GM19395 (cell line): ENCODE measurements around the gene TMEM50A.
"Not testable (repeated sequence)": the region's sequence is repeated elsewhere in the genome, so short reads cannot be mapped to it uniquely, and the experiment has no call there.

Experiments used
- ATAC-seq: cut with Tn5 transposase; IDR thresholded peaks from one replicate; pipeline ENCODE4 v1.9.1; 2021; ENCODE audit warnings: mild to moderate bottlenecking, moderate library complexity; ENCODE audit not compliant: unreplicated experiment

Gene TMEM50A

DNA sequence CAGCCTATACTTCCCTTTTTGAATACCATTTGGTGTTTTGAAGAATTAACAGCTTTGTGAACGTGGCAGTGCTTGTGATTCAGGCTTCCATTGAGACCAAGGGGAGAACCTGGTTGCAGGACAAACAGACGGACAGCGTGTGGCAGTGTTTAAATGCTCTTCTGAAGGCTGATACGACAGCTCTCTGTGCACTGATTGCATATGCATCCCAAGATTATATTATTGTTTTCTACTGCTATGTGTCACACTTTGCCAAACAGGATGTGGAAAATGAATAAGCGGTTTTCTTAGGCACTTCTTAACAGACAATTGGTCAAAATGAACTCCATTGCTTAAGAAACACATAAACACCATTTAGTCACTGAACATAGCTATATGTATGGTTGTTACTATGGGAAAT is 8.2 kb upstream of the TMEM50A start:
- ATAC-seq, result not testable (repeated sequence)

DNA sequence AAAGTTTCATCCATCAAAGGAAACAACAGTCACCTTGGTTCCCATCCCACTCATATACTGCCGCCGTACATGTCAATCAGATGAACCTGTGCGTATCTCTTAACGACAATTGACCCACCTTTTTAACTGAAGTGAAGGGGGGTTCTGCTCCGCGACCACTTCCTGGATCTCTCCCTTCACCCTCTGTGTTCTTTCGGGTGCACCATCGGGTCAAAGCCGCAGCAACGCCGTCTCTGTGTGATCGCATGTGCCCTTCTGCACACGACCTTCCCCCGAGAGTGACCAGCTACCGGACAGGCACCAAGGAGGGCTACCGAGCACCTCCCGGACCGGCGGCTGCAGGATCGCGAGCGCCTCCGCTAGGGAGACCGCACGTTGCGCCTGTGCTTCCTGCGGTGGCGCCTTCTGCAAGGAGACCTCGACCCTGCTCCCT is 1.2 kb upstream of the TMEM50A start:
- ATAC-seq, result peak; percentile 24

DNA sequence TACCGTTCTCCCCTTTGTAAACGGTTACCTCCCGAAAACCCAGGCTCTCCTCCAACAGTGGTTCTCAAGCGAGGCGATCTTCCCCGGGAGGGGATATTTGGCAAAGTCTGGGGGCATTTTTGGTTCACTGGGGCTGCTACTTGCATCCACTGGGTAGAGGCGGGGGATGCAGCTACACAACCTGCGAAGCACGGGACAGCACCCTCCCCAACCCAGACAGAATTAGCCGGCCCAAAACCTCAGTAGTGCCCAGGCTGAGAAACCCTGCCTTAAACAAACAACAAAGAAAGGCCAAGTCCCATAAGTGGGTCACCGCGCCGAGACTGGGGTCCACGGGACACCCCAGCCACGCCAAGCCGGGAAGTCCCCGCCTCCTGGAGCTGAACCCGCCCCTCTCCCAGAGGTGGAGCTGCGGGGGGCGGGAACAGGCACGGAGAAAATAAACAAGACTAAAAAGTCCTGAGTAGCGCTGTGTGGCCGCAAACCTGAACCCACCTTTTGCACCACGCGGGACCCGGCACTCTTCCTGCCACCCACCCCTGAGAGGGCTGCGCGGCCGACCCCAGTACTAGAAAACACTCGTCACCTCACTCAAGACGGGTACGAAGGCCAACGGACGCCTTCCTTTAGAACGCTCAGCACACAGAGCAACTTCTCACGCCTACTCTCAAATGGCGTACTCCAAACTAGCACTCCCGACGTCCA is 499 bp upstream of the TMEM50A start:
- peak; percentile 38 for ATAC-seq

DNA sequence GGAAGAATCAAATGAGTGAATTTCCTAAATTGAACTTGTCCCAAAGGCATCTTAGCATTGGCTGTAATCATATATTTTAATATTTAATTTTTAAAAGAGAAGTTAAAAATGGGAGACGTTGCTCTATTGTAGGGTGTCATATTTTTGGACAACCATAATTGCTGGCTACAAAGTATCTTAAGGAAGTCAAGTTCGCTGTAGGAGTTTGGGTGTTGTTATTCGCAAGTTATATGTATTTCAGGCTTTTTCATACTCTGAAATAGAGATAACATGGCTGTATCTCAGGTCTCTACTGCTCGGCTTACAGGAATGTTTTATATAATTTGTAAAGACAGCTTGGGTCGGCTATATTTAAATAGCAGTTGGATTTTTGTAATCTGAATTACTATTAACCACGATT is 852 bp downstream of the TMEM50A start:
- ATAC-seq, result peak; percentile 2

DNA sequence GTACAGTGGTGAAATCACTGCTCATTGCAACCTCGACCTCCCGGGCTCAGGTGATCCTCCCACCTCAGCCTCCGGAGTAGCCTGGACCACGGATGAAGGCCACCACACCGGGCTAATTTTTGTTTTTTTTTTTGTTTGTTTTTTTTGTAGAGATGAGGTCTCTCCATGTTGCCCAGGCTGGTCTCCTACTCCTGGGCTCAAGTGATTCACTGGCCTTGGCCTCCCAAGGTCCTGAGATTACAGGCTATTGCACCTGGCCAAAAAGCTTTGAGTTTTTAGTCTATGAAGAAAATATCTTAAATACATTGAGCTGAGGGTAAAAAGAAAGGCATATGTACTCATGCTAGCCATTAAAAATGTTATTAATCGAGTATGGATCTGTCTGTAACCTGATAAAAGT is 3.6 kb downstream of the TMEM50A start:
- ATAC-seq, result no peak

DNA sequence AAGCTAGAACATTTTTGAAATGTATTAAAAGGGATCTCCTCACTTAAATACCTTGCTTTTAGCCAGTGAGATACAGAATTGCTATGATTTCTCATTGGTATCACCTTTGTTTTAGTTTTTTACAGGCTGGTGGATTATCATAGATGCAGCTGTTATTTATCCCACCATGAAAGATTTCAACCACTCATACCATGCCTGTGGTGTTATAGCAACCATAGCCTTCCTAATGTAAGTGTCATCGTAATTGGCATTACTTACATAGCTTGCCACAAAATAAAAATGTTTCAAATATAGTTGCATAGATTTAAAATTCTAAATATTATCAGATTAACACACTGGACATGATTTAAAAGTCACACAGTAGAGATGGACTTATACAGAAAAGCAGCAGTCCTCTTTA is 4.7 kb downstream of the TMEM50A start:
- ATAC-seq, result no peak

DNA sequence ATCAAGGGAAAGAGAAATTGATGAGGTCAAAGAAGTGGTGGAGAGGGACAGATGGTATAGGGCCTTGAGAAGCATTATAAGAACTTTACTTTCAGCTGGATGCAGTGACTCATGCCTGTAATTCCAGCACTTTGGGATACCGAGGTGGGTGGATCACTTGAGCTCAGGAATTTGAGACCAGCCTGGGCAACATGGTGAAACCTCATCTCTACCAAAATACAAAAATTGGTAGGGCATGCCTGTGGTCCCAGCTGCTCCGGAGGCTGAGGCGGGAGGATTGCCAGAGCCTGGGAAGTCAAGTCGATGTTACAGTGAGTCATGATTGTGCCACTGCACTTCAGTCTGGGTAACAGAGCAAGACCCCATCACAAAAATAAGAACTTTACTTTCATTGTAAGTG is 5.7 kb downstream of the TMEM50A start:
- ATAC-seq, result no peak

DNA sequence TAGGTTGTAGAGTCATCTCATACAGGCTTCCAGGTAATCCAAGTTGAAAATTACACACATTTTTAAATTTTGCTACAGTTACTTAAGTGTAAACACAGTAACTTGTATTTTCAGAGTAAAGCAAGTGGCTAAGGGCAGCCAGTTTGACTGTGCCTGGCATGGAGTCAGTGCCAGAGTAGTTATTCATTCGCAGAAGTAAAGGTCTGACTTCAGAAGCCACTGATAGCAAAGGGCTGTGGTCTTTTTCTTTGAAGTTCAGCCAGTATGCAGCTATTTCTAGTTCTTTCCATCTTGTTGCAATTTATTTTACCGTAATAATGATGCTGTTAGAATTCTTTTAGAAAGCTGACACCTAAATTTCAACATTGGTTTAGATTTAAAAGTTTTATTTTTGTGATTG is 9.4 kb downstream of the TMEM50A start:
- no peak for ATAC-seq

DNA sequence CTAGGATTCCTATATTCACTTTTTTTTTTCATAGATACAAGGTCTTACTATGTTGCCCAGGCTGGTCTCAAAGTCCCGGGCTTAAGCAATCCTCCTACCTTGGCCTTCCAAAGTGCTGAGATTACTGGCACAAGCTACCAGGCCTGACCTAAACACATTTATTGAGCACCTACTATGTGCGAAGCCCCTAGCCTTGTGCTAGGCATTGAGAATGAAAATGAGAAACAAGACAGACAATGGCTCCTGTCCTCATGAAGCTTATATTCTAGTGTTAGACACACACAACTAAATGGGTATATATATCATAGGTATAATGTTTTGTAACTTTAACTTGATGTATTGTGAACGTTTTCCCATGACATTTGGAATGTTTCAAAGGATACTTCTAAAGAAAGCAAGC is 11.5 kb downstream of the TMEM50A start:
- no peak for ATAC-seq

DNA sequence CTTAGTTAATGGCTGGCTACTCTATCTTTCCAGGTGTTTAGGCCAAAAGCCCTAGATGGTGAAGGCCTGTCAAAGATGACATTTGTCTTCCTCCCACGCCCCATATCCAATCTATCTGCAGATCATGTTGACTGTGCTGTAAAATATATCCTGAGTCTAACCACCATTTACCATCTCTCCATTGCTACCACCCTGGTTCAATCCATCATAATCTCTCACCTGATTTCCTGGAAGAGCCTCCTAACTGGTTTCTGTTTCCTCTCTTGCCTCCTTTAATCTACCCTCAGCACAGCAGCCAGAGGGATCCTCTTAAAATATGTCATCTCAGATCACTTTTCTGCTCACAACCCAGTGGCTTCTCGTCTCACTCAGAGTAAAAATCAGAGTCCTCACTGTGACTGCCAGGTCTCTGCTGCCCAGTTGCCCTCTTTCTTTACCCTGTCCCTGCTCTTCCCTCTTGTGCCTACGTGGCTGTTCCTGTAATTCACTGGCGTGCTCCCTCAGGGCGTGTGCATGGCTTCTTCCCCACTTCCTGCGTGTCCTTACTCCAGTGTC is 17.8 kb downstream of the TMEM50A start:
- ATAC-seq, result no peak

DNA sequence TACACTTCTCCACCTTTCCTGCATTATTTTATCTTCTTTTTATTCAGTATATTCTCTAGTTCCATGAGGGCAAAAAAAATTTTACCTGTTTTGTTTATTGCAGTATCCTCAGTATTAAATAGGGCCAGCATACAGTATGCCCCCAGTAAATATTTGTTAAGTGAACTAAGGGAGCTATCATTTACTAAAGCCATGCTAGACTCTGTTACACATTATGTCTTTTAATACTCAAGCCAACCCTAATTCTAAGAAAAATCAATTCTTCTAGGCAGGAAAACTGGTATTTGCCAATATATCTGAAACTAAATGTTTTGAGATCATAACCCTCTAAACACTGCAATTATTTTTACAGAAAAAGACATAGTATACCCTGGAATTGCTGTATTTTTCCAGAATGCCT is 18.3 kb downstream of the TMEM50A start:
- ATAC-seq, result no peak

DNA sequence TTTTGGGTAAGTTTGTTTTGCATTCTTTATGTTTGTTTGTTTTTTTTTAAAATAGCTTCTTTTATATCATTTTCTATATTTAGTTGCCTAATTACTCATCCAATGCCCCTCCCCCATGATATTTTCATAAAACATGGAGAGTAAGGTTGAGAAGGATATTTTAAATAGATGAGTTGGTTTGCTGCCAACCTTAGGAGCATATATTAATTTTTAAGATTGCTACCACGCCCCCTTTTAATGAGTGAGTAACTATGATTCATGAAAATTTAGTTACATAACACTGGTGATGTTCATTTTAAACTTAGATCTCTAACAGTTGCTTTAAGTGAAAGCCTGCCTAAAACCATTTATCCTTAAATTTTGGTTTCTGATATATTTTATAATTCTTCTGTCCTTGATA is 18.7 kb downstream of the TMEM50A start:
- no peak for ATAC-seq

DNA sequence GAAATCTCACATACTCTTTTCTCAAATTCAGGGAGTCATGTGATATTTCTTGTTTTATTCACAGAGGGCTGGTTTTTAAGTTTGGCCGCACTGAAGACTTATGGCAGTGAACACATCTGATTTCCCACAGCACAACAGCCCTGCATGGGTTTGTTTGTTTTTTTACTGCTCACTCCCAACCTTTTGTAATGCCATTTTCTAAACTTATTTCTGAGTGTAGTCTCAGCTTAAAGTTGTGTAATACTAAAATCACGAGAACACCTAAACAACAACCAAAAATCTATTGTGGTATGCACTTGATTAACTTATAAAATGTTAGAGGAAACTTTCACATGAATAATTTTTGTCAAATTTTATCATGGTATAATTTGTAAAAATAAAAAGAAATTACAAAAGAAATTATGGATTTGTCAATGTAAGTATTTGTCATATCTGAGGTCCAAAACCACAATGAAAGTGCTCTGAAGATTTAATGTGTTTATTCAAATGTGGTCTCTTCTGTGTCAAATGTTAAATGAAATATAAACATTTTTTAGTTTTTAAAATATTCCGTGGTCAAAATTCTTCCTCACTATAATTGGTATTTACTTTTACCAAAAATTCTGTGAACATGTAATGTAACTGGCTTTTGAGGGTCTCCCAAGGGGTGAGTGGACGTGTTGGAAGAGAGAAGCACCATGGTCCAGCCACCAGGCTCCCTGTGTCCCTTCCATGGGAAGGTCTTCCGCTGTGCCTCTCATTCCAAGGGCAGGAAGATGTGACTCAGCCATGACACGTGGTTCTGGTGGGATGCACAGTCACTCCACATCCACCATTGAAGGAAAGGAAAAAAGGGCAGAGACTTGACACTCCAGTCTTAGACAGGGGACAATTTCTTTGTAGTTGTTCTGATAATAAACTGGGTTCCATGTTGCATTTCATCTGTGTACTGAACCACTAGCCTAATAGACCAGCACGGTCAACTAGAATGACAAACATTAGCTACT is 22.8 kb downstream of the TMEM50A start:
- no peak for ATAC-seq

DNA sequence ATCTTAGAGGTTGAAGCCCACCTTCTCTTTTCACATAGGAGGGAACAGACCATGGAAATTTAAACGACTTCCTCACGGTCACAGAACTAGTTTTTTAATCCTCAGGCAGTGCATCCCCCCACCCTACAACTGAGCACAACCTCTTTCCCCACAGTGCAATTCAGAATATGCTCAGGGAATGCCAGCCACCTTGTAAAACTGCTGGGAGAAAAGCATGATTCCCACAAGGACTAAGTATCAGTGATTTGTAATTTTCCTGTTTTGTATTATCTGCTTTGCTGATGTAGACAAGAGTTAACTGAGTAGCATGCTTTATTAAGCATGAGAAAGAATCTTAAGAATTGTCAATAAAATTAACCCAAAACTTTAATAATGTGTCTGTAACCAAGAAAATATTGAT is 23.8 kb downstream of the TMEM50A start:
- no peak for ATAC-seq

DNA sequence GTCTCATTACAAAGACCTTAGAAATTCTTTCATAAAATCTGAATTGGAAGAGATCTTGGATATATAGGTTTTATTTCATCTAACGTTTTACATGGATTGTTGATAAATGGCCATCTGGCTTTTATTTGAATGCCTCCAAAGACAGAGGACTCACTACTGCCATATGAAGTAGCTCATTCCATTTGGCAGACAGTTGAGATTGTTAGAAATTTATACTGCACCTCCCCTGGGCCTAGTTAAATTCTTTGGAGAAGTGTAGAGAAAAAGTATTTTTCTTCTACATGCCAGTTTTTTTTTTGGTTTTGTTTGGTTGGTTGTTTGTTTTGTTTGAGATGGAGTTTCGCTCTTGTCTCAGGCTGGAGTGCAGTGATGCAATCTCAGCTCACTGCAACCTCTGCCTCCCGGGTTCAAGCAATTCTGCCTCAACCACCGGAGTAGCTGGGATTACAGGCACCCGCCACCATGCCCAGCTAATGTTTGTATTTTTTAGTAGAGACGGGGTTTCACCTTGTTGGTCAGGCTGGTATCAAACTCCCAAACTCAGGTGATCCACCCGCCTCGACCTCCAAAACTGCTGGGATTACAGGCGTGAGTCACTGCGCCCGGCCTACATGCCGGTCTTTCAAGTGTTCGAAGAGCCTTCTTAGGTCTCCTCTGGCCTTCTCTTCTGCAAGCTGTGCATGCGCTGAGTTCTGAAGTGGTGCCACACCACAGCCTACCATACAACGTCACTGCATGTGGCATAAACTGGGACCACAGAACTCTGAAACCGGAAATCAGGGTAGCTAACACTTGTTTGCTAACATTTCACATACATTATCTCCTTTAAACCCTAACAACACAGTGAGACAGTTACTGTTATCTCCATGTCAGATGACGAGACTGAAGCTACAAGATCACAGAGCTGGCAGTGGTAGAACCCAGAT is 24.8 kb downstream of the TMEM50A start:
- not testable (repeated sequence) for ATAC-seq

DNA sequence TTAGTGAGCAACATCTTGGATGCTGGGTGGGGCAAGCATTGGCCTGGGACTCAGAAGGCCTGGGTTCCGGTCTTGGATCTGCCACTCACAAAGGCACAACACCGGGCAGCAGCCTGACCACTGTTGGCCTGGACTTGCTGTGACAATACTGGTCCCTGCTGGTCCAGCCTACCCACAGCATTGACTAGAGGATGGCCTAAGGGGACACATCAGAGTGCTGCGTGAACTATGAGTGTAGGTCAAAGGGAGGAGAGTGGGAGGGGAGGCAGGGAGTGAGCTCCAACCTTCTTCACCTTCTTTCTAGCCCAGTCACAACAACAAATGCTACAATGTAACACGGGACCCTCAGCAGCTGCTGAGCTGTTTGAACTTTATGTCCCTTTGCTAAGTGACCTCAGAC is 31.1 kb downstream of the TMEM50A start:
- ATAC-seq, result no peak

DNA sequence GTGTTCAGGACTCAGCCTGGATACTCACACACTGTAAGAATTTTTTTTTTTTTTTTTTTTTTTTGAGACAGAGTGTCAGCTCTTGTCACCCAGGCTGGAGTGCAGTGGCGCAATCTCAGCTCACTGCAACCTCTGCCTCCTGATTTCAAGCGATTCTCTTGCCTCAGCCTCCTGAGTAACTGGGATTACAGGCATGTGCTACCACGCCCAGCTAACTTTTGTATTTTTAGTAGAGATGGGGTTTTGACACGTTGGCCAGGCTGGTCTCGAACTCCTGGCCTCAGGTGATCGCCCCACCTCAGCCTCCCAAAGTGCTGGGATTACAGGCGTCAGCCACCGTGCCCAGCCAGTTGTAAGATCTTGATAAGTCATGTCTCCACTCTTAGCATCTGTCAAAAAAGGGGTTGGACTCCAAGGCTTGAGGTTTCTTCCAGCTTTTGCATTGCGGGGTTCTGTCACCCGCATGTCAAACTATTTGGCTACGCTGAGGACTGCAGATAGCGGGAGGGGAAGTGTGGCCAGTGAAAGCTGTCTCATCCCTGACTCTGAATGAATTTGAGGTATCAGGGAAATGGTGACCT is 31.6 kb downstream of the TMEM50A start:
- ATAC-seq, result not testable (repeated sequence)

DNA sequence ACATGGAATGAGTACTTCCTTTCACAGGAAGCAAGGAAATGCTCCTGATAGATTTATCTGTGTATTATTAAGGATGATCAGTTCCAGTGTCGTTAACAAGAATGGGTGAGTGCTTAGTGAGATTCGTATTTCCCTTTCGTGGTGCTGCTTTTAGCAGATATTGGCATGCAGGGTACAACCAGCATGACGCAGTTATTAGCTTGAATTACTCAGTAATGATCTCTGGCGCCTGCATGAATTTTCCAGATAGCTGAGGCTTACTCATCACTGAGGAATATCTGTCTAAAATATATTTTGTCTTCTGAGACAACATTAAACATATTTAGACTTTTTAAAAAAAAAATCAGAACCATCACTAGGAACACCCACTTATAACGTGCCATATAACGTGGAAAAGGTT is 33.6 kb downstream of the TMEM50A start:
- ATAC-seq, result not testable (repeated sequence)

DNA sequence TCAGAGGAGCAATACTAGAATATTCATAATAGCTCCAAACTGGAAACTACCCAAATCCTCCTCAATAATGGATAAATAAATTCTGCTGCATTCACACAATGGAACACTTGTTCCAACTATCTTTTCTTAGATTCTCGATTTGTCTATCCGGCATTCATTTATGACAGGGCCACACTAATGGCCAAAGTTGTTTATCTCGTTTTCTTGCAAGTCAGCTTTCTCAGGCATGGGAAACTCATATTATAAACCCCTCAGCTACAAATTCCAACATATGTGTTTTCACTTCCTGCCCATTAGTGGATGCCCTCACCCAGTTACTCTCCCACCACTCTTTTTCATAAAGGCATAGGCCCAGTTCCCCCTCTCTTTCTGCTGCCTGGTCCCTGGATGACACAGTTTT is 40.2 kb downstream of the TMEM50A start:
- ATAC-seq, result not testable (repeated sequence)

DNA sequence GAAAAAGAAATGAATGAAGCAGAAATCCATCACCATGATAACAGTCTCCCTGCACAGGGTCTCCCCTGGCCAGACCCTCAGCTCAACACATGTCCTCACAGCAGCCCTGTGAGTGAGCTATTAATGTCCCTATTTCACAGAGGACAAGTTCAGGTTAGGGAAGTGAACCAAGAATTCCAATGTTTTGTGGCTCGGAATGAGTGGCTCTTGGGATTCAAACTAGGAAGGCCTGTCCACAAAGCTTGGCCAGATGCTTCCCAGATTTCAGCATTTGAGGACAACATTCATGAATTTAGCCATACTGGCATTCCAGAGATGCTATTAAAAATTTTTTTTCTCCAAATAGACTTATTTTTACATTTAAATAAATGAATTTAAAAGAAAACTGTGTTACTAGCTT is 44.4 kb downstream of the TMEM50A start:
- ATAC-seq, result not testable (repeated sequence)
